Measurements from ENCODE around the gene INTS1.

DNA sequence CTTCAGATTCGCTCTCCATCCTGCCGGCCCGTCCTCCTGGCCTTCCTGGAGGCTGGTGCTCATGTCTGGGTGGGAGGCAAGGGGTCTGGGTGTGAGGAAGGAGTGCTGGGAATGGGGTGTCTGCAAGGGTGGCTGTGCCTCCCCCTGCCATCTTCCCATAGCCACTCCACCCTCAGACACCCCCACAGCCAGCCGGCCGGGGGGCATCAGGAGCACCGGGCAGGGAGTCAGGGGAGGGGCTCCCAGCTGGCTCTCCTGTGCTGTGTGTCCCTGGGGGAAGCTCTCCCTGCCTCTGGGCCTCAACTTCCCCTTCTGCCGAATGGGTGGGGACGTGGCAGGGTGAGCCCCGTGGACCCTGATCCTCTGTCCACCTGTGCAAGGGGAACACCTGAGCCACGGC, 63.6 kb downstream of the INTS1 start:
- TF ChIP-seq CTCF (conservative IDR thresholded peaks at IDR 0.05; ENCODE audit: low read depth in 2 of 2) (no peak), EZH2phosphoT487 (IDR thresholded peaks at IDR 0.05; ENCODE audit: unreplicated experiment) (no peak), POLR2AphosphoS5 (IDR thresholded peaks at IDR 0.05; ENCODE audit: low read depth) (no peak), CREB1 (CRISPR knock-in tag; IDR thresholded peaks at IDR 0.05; ENCODE audit: low read depth) (no peak), ETS1 (IDR thresholded peaks at IDR 0.05) (no peak), EZH2 (IDR thresholded peaks at IDR 0.05; ENCODE audit: low read depth, unreplicated experiment) (no peak), ZNF114 (CRISPR knock-in tag; IDR thresholded peaks at IDR 0.05) (no peak), JUNB (IDR thresholded peaks at IDR 0.05; ENCODE audit: unreplicated experiment) (no peak)
- TF ChIP-seq, protein P1, sequence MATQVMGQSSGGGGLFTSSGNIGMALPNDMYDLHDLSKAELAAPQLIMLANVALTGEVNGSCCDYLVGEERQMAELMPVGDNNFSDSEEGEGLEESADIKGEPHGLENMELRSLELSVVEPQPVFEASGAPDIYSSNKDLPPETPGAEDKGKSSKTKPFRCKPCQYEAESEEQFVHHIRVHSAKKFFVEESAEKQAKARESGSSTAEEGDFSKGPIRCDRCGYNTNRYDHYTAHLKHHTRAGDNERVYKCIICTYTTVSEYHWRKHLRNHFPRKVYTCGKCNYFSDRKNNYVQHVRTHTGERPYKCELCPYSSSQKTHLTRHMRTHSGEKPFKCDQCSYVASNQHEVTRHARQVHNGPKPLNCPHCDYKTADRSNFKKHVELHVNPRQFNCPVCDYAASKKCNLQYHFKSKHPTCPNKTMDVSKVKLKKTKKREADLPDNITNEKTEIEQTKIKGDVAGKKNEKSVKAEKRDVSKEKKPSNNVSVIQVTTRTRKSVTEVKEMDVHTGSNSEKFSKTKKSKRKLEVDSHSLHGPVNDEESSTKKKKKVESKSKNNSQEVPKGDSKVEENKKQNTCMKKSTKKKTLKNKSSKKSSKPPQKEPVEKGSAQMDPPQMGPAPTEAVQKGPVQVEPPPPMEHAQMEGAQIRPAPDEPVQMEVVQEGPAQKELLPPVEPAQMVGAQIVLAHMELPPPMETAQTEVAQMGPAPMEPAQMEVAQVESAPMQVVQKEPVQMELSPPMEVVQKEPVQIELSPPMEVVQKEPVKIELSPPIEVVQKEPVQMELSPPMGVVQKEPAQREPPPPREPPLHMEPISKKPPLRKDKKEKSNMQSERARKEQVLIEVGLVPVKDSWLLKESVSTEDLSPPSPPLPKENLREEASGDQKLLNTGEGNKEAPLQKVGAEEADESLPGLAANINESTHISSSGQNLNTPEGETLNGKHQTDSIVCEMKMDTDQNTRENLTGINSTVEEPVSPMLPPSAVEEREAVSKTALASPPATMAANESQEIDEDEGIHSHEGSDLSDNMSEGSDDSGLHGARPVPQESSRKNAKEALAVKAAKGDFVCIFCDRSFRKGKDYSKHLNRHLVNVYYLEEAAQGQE (IDR thresholded peaks at IDR 0.05; ENCODE audit: unreplicated experiment) = no peak

Data from GM23338 (cell line).